BJ (cell line): ENCODE data around the gene ABCC9. TPM values are rescaled to one million over a fixed set of nuclear protein-coding genes. Genes with fewer than 3 reads are reported as not detected.

Experiments used
- CTCF ChIA-PET: fragments of 350-600 bp; formaldehyde crosslinking; extraction: SDS; loops from one replicate; lab custom pipeline; 2021; ENCODE audit warnings: antibody characterized with exemption, inconsistent platforms; lab: Yijun Ruan, JAX
- POLR2A ChIA-PET: fragments of 300-600 bp; sonication (Branson Sonifier 250); formaldehyde crosslinking; extraction: SDS; loops from one replicate; lab custom pipeline; 2021; ENCODE audit warnings: antibody characterized with exemption; lab: Charles Lee
- DNase-seq: peaks from one replicate; pipeline ENCODE4 v3.0.0-alpha.2; 2011; ENCODE audit warnings: low read depth
- H3K27me3 ChIP-seq: 2 replicates; pipeline ENCODE4 v1.6.0; 2011; ENCODE audit warnings: low read length; ENCODE audit not compliant: control insufficient read depth, insufficient read depth
- H3K36me3 ChIP-seq: 2 replicates; pipeline ENCODE4 v1.5.1; 2011; ENCODE audit warnings: low read length; ENCODE audit not compliant: control insufficient read depth, insufficient read depth
- H3K4me3 ChIP-seq: 2 replicates; pipeline ENCODE4 v1.5.1; 2011; ENCODE audit warnings: low read depth, mild to moderate bottlenecking, control low read depth, low read length
- polyA plus RNA-seq: library from polyadenylated mRNA; depleted of rRNA; stranded (reverse); fragments of >200 nt; gene quantifications from 2 replicates; pipeline ENCODE4 v1.2.3, GENCODE V29; 2011
- TF ChIP-seq, protein P1 (sequence below): IDR thresholded peaks from 2 replicates; pipeline ENCODE4 v1.5.1; 2011; ENCODE audit warnings: low read depth, mild to moderate bottlenecking, control low read depth, inconsistent platforms, low read length, moderate library complexity; ENCODE audit not compliant: insufficient read depth

Gene ABCC9
- polyA plus RNA-seq, 1 experiment = 5.9 TPM

GRCh38 chr12:21851151-21851550 is 90.1 kb downstream of the ABCC9 start:
- ChIA-PET POLR2A (no interaction called here), CTCF (no interaction called here)
- Histone ChIP-seq H3K36me3 (no peaks in the 10 kb centered on the region), H3K4me3 (no peak overlapping the region), H3K27me3 (no peaks in the 10 kb centered on the region)
- TF ChIP-seq, protein P1, sequence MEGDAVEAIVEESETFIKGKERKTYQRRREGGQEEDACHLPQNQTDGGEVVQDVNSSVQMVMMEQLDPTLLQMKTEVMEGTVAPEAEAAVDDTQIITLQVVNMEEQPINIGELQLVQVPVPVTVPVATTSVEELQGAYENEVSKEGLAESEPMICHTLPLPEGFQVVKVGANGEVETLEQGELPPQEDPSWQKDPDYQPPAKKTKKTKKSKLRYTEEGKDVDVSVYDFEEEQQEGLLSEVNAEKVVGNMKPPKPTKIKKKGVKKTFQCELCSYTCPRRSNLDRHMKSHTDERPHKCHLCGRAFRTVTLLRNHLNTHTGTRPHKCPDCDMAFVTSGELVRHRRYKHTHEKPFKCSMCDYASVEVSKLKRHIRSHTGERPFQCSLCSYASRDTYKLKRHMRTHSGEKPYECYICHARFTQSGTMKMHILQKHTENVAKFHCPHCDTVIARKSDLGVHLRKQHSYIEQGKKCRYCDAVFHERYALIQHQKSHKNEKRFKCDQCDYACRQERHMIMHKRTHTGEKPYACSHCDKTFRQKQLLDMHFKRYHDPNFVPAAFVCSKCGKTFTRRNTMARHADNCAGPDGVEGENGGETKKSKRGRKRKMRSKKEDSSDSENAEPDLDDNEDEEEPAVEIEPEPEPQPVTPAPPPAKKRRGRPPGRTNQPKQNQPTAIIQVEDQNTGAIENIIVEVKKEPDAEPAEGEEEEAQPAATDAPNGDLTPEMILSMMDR = no peak
- DNase-seq = no peak

DNA sequence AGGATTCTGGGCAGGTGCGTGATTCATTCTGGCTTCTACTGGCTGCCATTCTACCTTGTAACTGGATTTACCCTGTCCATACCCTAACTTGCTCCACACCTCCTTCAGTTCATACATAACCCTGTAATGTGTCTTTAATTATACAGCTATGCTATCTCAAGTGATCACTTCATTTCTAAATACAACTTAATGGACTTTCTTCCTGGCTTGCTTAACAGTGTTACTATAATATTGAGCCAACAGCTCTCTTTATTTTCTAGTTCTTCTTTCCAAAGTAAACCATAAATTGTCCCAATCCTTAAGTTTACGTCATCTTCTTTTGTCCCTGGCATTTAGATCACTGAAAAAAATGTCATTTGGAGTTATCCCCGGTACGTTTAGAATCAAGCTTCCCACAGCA is 90.8 kb downstream of the ABCC9 start:
- ChIA-PET POLR2A (no interaction called here), CTCF (no interaction called here)
- TF ChIP-seq, protein P1 = no peak
- Histone ChIP-seq H3K4me3 (no peak overlapping the region), H3K27me3 (no peaks in the 10 kb centered on the region), H3K36me3 (no peaks in the 10 kb centered on the region)
- DNase-seq = no peak

GRCh38 chr12:21849878-21850277 is 91.3 kb downstream of the ABCC9 start:
- CTCF ChIA-PET = no interaction called here
- H3K27me3 ChIP-seq = no peaks in the 10 kb centered on the region
- TF ChIP-seq, protein P1 = no peak
- DNase-seq = no peak
- H3K36me3 ChIP-seq = no peaks in the 10 kb centered on the region
- H3K4me3 ChIP-seq = no peak overlapping the region
- POLR2A ChIA-PET = no interaction called here

GRCh38 chr12:21848192-21848591 is 93.0 kb downstream of the ABCC9 start:
- DNase-seq = no peak
- POLR2A ChIA-PET = no interaction called here

GRCh38 chr12:21843795-21844194 is 97.4 kb downstream of the ABCC9 start:
- TF ChIP-seq, protein P1 = no peak
- no peak for DNase-seq
- ChIA-PET POLR2A (interaction anchor here (0.6 kb wide), 1 partner anchor 55 kb away, joined by 3 read pairs; no protein-coding TSS in a partner anchor), CTCF (interaction anchor here (1.4 kb wide), 1 partner anchor 10 kb away, joined by 4 read pairs; no protein-coding TSS in a partner anchor)
- Histone ChIP-seq H3K27me3 (no peaks in the 10 kb centered on the region), H3K36me3 (no peaks in the 10 kb centered on the region; the same call in 1 of the 2 replicates), H3K4me3 (no peak overlapping the region)

More at GRCh38 chr12:21848192-21848591, 93.0 kb downstream of the ABCC9 start:
- Histone ChIP-seq H3K4me3 (no peak overlapping the region), H3K27me3 (no peaks in the 10 kb centered on the region), H3K36me3 (no peaks in the 10 kb centered on the region)
- TF ChIP-seq, protein P1 = no peak
- CTCF ChIA-PET = no interaction called here
